Measurements from ENCODE around the gene AKAP17A. TPM values are rescaled to one million over a fixed set of nuclear protein-coding genes. Genes with fewer than 3 reads are reported as not detected.

AKAP17A gene
- total and polyA plus RNA-seq, 9 of the 15 experiments (the other 6 are each of a cell fraction or from before 2014, with no cell fraction given) = 1.2 to 29.5 (median 8.2) TPM

DNA sequence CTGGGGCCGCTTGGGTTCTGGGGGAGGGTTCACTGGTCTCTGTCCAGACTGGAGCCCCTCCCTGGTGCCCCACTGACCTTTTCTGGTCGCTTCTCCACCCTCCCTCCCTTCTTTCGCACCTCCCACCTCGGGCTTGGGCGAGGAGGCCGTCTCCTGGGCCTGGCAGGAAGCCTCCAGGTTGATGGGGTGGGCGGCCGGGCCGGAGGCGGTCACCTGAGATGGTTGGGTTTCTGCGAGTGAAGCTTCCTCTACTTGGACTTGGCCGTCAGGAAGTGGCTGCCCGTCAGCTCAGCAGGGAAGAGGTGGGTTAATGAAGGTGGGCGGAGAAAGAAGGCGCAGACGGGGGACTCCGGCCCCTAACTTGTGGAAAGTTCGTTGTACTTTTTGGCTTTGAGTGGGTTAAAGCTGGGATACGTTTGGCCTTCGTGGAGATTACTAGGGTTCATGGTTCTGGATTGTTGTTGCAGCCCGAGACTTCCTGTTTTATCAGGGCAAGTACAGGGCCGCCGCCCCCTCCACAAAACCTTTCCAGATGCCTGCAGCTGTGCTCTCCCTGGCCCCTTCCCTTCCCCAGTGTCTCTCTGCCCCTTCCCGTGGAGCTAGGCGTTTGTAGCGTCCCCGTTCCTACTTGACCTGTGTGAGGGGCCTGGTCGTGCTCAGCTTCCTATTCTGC lies 1.2 kb downstream of the AKAP17A start (continued):
- TF ChIP-seq TOE1 (IDR thresholded peaks at IDR 0.05; ENCODE audit: borderline replicate concordance) (no peak), TOE1 (CRISPR knock-in tag; IDR thresholded peaks at IDR 0.05; ENCODE audit: borderline replicate concordance, low read depth) (no peak), EWSR1 (IDR thresholded peaks at IDR 0.05; ENCODE audit: borderline replicate concordance, low read depth, partially characterized antibody) (no peak), MYNN (IDR thresholded peaks at IDR 0.05) (no peak), MYNN (CRISPR knock-in tag; IDR thresholded peaks at IDR 0.05) (no peak), ZNF41 (CRISPR knock-in tag; conservative IDR thresholded peaks at IDR 0.05) (no peak), KAT2B (IDR thresholded peaks at IDR 0.05; ENCODE audit: low read depth, low read length) (no peak), RBFOX2 (IDR thresholded peaks at IDR 0.05; ENCODE audit: low read depth, low read length) (peak; percentile 43; the same call in 1 of the 2 replicates), RBBP5 (IDR thresholded peaks at IDR 0.05; ENCODE audit: borderline replicate concordance, insufficient read depth, low read length, poor library complexity, severe bottlenecking) (no peak), SPI1 (IDR thresholded peaks at IDR 0.05; ENCODE audit: borderline replicate concordance, low read depth, low read length) (peak; percentile 87), EGR1 (conservative IDR thresholded peaks at IDR 0.05) (peak; percentile 43; the same call in 1 of the 2 replicates)
- TF ChIP-seq, protein P1, sequence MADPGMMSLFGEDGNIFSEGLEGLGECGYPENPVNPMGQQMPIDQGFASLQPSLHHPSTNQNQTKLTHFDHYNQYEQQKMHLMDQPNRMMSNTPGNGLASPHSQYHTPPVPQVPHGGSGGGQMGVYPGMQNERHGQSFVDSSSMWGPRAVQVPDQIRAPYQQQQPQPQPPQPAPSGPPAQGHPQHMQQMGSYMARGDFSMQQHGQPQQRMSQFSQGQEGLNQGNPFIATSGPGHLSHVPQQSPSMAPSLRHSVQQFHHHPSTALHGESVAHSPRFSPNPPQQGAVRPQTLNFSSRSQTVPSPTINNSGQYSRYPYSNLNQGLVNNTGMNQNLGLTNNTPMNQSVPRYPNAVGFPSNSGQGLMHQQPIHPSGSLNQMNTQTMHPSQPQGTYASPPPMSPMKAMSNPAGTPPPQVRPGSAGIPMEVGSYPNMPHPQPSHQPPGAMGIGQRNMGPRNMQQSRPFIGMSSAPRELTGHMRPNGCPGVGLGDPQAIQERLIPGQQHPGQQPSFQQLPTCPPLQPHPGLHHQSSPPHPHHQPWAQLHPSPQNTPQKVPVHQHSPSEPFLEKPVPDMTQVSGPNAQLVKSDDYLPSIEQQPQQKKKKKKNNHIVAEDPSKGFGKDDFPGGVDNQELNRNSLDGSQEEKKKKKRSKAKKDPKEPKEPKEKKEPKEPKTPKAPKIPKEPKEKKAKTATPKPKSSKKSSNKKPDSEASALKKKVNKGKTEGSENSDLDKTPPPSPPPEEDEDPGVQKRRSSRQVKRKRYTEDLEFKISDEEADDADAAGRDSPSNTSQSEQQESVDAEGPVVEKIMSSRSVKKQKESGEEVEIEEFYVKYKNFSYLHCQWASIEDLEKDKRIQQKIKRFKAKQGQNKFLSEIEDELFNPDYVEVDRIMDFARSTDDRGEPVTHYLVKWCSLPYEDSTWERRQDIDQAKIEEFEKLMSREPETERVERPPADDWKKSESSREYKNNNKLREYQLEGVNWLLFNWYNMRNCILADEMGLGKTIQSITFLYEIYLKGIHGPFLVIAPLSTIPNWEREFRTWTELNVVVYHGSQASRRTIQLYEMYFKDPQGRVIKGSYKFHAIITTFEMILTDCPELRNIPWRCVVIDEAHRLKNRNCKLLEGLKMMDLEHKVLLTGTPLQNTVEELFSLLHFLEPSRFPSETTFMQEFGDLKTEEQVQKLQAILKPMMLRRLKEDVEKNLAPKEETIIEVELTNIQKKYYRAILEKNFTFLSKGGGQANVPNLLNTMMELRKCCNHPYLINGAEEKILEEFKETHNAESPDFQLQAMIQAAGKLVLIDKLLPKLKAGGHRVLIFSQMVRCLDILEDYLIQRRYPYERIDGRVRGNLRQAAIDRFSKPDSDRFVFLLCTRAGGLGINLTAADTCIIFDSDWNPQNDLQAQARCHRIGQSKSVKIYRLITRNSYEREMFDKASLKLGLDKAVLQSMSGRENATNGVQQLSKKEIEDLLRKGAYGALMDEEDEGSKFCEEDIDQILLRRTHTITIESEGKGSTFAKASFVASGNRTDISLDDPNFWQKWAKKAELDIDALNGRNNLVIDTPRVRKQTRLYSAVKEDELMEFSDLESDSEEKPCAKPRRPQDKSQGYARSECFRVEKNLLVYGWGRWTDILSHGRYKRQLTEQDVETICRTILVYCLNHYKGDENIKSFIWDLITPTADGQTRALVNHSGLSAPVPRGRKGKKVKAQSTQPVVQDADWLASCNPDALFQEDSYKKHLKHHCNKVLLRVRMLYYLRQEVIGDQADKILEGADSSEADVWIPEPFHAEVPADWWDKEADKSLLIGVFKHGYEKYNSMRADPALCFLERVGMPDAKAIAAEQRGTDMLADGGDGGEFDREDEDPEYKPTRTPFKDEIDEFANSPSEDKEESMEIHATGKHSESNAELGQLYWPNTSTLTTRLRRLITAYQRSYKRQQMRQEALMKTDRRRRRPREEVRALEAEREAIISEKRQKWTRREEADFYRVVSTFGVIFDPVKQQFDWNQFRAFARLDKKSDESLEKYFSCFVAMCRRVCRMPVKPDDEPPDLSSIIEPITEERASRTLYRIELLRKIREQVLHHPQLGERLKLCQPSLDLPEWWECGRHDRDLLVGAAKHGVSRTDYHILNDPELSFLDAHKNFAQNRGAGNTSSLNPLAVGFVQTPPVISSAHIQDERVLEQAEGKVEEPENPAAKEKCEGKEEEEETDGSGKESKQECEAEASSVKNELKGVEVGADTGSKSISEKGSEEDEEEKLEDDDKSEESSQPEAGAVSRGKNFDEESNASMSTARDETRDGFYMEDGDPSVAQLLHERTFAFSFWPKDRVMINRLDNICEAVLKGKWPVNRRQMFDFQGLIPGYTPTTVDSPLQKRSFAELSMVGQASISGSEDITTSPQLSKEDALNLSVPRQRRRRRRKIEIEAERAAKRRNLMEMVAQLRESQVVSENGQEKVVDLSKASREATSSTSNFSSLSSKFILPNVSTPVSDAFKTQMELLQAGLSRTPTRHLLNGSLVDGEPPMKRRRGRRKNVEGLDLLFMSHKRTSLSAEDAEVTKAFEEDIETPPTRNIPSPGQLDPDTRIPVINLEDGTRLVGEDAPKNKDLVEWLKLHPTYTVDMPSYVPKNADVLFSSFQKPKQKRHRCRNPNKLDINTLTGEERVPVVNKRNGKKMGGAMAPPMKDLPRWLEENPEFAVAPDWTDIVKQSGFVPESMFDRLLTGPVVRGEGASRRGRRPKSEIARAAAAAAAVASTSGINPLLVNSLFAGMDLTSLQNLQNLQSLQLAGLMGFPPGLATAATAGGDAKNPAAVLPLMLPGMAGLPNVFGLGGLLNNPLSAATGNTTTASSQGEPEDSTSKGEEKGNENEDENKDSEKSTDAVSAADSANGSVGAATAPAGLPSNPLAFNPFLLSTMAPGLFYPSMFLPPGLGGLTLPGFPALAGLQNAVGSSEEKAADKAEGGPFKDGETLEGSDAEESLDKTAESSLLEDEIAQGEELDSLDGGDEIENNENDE (IDR thresholded peaks at IDR 0.05; ENCODE audit: low read depth, low read length) = no peak
- TF ChIP-seq, protein P2, sequence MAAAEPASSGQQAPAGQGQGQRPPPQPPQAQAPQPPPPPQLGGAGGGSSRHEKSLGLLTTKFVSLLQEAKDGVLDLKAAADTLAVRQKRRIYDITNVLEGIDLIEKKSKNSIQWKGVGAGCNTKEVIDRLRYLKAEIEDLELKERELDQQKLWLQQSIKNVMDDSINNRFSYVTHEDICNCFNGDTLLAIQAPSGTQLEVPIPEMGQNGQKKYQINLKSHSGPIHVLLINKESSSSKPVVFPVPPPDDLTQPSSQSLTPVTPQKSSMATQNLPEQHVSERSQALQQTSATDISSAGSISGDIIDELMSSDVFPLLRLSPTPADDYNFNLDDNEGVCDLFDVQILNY (CRISPR knock-in tag; IDR thresholded peaks at IDR 0.05) = no peak
